ENCODE data around the gene CBL. TPM values are rescaled to one million over a fixed set of nuclear protein-coding genes. Genes with fewer than 3 reads are reported as not detected.
"Not testable (repeated sequence)": the region's sequence is repeated elsewhere in the genome, so short reads cannot be mapped to it uniquely, and the experiment has no call there.

The CBL gene
- polyA plus RNA-seq, 4 donors, result 15.5 to 22.3 (median 20.4) TPM

DNA sequence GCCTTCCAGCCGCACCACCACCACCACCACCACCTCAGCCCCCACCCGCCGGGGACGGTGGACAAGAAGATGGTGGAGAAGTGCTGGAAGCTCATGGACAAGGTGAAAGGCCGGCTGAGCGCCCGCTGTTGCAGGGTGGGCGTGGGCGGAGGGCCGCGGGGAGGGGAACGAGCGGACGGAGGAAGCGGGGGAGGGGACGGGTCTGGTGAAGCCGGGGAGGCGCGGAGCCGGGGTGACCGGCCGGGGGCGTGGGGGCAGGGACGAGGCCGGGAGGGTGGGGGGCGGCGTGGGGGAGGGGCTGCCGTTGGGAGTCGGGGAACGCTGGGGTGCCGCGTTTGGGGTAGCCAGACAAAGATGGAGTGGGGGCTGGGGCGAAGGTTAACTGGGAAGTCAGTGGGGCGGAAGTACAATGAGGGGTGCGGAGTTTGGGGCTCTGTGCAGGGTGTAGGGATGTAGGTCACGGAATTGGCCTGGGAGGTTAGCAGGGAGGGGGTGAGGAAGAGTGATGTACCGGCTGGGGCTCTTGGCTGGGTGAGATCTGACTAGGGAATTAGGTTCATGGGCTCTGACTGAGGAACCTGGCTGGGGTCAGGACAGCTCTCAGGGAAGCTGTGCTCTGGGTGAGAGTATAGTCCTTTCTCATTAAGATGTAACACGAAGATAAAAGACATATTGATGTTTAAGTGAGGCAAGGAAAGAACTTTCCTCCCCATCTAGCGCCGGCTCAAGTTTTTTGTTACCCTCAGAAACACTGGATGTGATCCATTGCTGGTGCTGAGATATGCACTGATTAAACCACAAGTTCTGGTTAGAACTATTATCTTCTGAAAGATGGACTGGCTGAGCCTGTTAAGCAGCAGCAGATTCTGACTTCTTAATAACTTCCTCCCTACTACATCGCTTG is 624 bp downstream of the CBL start:
- peak in 1 of 4 donors; percentile 39 for DNase-seq (ENCODE audit: low read depth in 4 of 4, low spot score in 3 of 4)

DNA sequence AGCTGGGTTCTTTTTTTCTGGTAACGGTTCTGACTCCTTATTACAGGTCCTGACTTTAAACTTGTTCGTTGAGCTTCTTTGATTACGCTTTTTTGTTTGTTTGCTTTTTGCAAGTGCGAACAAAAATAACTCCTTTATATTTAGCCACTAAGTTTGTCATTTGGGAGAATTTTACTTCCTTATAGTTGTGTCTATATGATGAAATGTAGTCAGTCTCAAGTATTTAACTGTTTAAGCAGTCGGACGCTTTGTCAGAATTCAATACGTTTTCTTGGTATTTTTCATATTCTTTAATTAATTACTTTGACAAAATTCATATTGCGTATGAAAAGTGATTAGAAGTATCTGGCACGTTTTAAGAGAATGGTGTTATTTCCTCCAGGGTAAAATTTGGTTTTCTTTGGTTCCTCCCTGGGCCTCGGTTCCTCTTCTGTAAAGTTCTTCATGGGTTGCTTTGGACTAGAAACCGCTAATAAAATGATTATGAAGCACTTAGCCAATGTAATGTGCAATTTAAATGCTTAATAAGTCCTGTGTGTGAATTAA is 1.3 kb downstream of the CBL start:
- DNase-seq (ENCODE audit: low read depth in 4 of 4, low spot score in 3 of 4), result no peak

DNA sequence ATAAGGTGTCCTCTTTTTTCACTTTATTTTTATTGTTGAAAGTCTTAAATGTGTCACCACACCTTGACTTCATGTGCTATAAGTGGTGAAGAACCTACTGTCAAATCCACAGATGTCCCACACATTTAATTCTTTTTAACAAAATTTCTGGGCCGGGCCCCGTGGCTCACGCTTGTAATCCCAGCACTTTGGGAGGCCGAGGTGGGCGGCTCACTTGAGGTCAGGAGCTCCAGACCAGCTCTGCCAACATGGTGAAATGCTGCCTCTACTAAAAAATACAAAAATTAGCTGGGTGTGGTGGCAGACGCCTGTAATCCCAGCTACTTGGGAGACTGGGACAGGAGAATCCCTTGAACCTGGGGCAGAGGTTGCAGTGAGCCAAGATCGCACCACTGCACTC is 3.0 kb downstream of the CBL start:
- DNase-seq (ENCODE audit: low read depth in 4 of 4, low spot score in 3 of 4), result no peak

DNA sequence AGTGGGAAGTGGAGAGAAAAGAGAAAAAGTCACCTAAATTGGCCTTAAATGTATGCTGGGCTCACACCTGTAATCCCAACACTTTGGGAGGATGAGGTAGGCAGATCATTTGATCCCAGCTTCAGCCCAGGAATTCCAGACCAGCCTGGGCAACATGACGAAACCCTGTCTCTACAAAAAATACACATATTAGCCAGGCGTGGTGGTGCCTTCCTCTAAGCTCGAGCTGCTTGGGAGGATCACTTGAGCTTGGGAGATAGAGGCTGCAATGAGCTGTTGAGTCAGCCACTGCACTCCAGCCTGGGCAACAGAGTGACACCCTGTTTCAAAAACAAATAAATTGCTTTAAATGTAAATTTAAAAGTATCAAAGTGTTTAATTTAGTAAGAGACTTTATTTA is 3.9 kb downstream of the CBL start:
- DNase-seq (ENCODE audit: low read depth in 4 of 4, low spot score in 3 of 4), result no peak

DNA sequence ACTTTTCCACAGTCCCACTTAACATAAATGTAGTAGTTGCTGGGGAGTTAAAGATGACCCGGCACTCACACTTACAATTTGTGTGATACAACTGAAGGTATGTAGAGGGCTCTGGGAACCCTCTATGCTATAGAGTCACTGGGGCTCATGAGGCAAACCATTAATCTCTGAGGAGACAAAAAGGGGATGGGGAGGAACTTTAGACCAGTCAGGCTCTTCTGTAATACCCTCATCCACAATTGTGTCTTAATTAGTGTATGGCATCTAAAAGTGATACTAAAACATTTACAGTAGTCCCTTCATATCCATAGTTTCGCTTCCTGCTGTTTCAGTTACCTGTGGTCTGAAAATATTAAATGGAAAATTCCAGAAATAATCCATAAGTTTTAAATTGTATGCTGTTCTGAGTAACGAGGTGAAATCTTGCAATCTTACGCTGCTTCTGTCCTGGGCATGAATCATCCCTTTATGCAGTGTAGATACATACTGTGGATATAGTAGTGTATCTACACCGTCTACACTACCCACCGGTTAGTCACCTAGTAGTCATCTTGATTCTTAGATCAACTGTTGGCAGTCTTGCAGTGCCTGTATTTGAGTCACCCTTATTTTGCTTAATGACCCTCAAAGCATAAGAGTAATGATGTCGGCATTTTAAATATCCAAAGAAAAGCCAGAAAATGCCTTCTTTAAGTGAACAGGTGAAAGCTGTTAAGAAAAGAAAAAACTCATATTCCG is 12.2 kb downstream of the CBL start:
- no peak for DNase-seq (ENCODE audit: low read depth in 4 of 4, low spot score in 3 of 4)

DNA sequence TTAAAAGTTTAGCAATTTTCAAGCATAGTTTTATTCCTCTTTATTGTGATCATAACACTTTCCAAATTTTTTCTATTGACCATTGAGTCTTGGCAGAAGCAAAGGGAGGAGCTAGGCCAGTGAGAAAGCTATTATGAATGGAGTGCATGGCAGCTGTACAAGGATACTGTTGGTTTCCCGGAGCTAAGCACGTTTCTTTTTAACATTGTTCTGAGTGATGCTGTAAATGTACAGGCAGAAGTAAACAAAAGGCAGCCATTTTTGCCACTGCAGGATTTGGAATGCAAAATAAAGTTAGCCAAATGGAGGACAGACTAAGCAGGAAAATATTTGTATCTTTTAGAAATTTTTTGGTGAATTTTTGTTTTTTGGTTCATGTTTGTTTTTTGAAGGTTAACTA is 16.2 kb downstream of the CBL start:
- DNase-seq (ENCODE audit: low read depth in 4 of 4, low spot score in 3 of 4), result peak in 1 of 4 donors; percentile 10

DNA sequence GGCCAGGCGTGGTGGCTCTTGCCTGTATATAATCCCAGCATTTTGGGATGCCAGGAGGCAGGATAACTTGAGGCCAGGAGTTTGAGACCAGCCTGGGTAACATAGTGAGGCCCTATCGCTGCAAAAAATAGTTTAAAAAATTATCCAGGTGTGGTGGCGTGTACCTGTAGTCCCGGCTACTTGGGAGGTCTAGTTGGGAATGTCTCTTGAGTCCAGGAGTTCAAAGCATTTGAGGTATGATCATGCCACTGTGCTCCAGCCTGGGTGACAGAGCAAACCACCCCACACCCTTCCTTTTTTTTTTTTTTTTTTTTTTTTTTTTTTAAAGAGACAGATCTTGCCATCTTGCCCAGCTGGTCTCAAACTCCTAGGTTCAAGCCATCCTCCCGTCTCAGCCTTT is 16.8 kb downstream of the CBL start:
- no peak for DNase-seq (ENCODE audit: low read depth in 4 of 4, low spot score in 3 of 4)

DNA sequence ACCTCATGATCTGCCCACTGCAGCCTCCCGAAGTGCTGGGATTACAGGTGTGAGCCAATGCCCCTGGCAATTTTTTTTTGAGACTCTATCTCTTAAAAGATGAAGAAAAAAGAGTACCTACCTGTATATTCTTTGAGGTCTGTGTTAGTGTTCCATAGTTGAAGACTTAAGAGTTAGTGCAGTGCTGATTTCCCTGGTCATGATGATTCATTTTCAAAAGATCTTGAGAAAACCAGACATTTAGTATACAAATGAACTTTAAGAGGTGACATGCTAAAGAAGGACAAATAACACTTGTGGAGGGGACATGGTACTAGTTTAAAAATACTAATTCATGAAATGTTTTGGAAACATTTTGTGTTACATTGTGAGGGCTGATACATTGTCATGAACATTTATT is 17.7 kb downstream of the CBL start:
- no peak for DNase-seq (ENCODE audit: low read depth in 4 of 4, low spot score in 3 of 4)

DNA sequence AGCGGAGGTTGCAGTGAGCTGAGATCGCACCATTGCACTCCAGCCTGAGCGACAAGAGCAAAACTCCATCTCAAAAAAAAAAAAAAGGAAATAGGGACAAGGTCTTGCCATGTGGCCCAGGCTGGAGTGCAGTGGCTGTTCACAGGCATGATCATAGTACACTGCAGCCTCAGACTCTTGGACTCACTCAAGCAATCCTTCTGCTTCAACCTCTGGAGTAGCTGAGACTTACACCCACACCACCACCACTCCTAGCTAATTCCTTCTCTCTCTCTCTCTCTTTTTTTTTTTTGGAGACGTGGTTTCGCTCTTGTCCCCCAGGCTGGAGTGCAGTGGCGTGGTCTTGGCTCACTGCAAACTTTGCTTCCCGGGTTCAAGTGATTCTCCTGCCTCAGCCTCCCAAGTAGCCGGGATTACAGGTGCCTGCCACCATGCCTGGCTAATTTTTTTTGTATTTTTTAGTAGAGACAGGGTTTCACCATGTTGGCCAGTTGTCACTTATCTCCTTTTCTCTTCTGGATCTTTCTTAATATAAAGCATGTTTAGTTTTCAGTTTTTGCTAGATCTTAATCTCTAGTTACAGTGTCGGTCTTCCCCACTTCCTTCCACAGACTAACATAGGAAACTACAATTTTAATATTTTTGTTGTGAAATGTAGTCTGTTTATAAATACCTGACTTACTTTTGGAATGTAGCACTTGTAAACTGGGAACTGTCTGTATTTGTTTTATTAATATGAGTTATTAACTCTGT is 22.6 kb downstream of the CBL start:
- DNase-seq (ENCODE audit: low read depth in 4 of 4, low spot score in 3 of 4), result not testable (repeated sequence)

DNA sequence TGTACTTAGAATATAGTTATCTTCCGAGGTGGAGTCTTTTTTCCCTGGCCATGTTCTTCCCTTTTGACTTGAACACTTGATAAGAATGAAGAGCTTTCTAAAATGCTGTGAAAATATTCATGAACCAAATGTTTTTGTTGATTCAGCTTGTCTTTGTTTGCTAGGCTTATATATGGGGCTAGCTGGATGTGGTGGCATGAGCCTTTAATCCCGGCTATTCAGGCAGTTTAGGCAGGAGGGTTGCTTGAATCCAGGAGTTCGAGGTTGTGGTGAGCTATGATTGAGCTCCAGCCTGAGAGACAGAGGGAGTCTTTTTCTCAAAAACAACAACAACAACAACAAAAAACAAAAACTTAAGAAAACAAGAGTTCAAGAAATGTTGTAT is 23.1 kb downstream of the CBL start:
- DNase-seq (ENCODE audit: low read depth in 4 of 4, low spot score in 3 of 4), result no peak

DNA sequence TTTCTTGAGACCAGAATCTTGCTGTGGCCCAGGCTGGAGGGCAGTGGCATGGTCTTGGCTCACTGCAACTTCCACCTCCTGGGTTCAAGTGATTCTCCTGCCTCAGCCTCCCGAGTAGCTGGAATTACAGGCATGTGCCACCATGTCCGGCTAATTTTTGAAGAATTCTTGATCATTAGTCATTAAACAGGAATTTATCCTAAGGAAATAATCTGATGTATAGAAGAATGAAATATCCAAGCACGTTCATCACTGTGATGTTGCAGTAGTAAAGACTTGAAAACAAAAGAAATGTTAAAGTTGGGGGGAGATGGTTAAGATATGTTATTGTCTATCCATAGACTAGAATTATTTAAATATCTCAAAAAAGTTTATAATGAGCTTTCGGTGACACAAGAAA is 23.6 kb downstream of the CBL start:
- no peak for DNase-seq (ENCODE audit: low read depth in 4 of 4, low spot score in 3 of 4)

DNA sequence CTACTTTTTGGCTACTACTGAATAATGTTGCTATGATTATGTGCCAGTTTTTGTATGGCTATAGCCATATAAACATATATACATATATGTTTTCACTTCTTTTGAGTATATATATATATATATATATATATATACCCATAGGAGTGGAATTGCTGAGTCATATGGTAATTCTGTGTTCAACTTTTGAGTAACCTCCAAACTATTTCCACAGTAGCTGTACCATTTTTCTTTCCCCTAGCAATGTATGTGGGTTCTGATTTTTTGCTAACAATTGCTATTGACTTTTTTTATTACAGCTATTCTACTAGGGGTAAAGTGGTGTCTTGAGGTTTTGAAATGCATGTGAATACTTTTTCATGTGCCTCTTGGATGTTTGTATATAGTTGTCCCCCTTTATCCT is 30.4 kb downstream of the CBL start:
- DNase-seq (ENCODE audit: low read depth in 4 of 4, low spot score in 3 of 4), result no peak

DNA sequence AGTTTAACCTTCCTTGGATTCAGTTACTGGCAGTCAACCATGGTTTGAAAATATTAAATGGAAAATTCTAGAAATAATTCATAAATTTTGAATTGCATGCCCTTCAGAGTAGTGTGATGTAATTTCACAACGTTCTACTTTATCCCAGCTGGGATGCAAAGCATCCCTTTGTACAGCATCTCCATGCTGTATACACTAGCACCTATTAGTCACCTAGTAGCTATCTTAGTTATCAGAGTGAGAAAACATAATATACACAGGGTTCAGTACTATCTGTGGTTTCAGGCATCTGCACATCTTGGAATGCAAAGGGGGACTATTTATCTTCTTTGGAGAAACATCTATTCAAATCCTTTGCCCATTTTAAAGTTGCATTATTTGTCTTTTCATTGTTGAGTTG is 30.8 kb downstream of the CBL start:
- DNase-seq (ENCODE audit: low read depth in 4 of 4, low spot score in 3 of 4), result no peak

DNA sequence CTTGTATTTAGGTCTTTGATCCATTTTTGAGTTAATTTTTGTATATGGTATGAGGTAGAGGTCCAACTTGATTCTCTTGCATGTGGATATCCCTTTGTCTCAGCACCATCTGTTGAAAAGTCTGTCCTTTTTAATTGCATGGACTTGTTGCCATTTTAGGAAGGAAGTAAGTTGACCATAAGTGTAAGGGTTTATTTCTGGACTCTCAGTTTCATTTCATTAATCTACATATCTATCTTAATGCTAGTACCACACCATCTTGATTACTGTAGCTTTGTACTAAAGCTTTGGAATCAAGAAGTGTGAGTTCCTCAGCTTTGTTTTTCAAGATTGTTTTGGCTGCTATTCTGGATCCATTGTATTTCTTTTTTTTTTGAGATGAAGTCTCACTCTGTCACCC is 31.4 kb downstream of the CBL start:
- no peak for DNase-seq (ENCODE audit: low read depth in 4 of 4, low spot score in 3 of 4)

DNA sequence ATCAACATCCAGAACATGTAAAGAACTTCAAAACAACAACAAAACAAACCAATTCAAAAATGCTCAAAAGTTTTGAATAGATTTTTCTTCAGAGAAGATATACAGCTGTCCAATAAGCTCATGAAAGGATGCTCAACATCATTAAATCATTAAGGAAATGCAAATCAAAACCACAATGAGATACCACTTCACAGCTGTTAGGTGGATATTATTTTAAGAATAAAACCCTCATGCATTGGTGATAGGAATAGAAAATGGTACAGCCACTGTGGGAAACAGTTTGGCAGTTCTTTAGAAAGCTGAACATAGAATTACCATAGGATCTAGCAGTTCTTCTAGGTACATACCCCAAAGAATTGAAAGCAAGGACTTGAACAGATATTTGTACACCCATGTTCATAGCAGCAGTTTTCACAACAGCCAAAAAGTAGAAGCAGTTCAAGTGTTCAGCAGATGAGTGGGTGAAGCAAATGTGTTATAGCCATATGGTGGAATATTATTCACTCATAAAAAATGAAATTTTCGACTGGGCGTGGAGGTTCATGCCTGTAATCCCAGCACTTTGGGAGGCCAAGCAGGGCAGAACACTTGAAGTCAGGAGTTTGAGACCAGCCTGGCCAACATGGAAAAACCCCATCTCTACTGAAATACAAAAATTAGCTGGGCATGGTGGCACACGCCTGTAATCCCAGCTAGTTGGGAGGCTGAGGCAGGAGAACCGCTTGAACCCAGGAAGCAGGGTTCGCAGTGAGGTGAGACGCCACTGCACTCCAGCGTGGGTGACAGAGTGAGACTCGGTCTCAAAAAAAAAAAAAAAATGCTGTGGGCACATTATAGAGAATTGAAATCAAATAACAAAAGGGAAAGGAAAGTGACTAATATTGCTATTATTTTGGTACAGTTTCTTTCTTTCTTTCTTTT is 42.9 kb downstream of the CBL start:
- DNase-seq (ENCODE audit: low read depth in 4 of 4, low spot score in 3 of 4), result no peak

DNA sequence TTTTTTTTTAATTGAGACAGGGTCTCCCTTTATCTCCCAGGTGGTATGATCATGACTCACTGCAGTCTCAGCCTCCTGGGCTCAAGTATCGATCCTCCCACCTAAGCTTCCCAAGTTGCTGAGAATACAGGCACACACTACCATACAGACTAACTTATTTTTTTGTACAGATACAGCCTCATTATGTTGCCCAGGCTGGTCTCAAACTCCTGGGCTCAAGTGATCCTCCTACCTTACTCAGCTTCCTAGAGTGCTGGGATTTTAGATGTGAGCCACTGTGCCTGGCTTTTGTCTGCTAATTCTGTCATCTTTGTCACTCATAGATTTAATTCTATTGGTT is 43.5 kb downstream of the CBL start:
- no peak for DNase-seq (ENCODE audit: low read depth in 4 of 4, low spot score in 3 of 4)

DNA sequence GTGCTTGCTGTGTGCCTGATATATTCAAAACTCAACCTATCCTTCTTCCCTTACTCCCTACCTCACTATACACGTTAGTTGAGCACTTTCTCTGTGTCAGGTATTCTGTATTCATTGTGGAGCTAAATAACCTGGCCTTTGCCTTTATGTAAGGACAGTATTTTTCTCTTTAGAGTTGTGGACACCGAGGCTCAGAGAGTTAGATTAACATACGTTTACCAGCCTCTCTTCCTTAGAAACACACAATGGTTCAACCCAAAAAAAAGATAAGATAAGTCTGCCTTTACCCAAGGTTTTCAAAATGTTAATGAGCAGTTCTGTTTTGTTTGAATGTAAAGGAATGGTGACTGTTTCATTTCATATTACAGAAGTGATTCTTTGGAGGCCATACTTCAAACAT is 45.0 kb downstream of the CBL start:
- DNase-seq (ENCODE audit: low read depth in 4 of 4, low spot score in 3 of 4), result no peak

DNA sequence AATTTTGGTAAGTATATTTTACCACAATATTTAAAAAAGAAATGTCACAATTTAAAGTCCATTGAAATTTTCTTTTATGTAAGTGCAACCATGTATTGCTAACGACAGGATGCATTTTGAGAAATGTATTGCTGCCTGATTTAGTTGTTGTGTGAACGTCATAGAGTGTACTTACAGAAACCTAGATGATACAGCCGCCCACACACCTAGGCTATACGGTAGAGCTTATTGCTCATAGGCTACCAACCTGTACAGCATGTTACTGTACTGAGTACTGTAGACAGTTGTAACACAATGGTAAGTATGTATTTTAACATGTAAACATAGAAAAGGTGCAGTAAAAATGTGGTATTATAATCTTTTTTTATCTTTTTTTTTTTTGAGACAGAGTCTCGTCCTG is 48.1 kb downstream of the CBL start:
- no peak for DNase-seq (ENCODE audit: low read depth in 4 of 4, low spot score in 3 of 4)

DNA sequence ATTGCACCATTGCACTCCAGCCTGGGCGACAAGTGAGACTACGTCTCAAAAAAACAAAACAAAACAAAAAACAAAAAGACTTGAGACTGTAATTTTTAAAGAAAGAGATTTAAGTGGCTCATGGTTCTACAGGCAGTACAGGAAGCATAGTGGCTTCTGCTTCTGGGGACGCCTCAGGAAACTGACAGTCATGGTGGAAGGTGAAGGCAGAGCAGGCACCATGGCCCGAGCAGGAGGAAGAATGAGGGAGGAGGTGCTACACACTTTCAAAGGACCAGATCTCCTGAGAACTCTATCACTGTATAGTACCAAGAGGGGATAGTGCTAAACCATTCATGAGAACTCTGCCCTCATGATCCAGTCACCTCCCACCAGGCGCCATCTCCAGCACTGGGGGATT is 52.0 kb downstream of the CBL start:
- no peak for DNase-seq (ENCODE audit: low read depth in 4 of 4, low spot score in 3 of 4)

DNA sequence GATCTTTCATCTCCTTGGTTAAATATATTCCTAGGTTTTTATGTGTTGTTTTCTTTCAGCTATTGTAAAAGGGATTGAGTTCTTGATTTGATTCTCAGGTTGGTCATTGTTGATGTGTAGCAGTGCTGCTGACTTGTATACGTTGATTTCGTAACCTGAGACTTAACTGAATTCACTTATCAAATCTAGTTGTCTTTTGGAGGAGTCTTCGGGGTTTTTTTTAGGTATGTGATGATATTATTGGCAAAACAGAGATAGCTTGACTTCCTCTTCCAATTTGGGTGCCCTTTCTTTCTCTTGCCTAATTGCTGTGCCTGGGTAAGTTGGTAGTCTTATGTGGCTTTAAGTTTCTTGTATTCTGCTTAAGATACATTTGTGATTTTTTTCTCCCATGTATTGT is 52.8 kb downstream of the CBL start:
- DNase-seq (ENCODE audit: low read depth in 4 of 4, low spot score in 3 of 4), result no peak

Data from left renal pelvis (tissue), 4 donors.